Parietal lobe (tissue), 2 donors: ENCODE measurements around the gene GFM1. TPM values are rescaled to one million over a fixed set of nuclear protein-coding genes. Genes with fewer than 3 reads are reported as not detected.

Experiments used
- small RNA-seq: library from RNA; depleted of rRNA; stranded (forward); fragments of <200 nt; gene quantifications from one replicate; pipeline ENCODE3, GENCODE V24; 2014; ENCODE audit warnings: low replicate concordance
- total RNA-seq: library from RNA; depleted of rRNA; stranded (reverse); fragments of >200 nt; gene quantifications from one replicate; pipeline ENCODE4 v1.2.3, GENCODE V29; 2014

The GFM1 gene
- total RNA-seq = 84.2 TPM

GRCh38 chr3:158644345-158644908 is at the start of gene GFM1:
GFM1 (plus strand) TSS chr3:158644527; CDS start chr3:158644635, 108 bp downstream.

GRCh38 chr3:158672215-158673176 is 28.2 kb downstream of the GFM1 start, which contains the start of gene LXN:
LXN (minus strand) TSS chr3:158672648; CDS start chr3:158672478, 170 bp downstream.

GRCh38 chr3:158731938-158732855 is 87.9 kb downstream of the GFM1 start, which contains the start of gene RARRES1:
RARRES1 (minus strand) TSS chr3:158732457; CDS start chr3:158732415, 42 bp downstream.

Small RNA genes lying within 50 kb of the gene (small RNA-seq; reads per million reads assigned to genes)
- gene AC025033.1 (not detected), gene AC080013.6 (not detected)

Other genes starting within 250 kb of the GFM1 start
- gene MLF1, start 73.3 kb upstream of the GFM1 start, total RNA-seq = 24.7 TPM
- gene LXN, start 28.1 kb downstream of the GFM1 start, total RNA-seq = 9.7 TPM
- 2.5 TPM for gene RARRES1, start 87.9 kb downstream of the GFM1 start, total RNA-seq
- gene MFSD1, start 157.5 kb downstream of the GFM1 start, total RNA-seq = 65.1 TPM